ENCODE measurements around the gene ZSCAN20.
"Not testable (repeated sequence)": the region's sequence is repeated elsewhere in the genome, so short reads cannot be mapped to it uniquely, and the experiment has no call there.

Gene ZSCAN20

DNA sequence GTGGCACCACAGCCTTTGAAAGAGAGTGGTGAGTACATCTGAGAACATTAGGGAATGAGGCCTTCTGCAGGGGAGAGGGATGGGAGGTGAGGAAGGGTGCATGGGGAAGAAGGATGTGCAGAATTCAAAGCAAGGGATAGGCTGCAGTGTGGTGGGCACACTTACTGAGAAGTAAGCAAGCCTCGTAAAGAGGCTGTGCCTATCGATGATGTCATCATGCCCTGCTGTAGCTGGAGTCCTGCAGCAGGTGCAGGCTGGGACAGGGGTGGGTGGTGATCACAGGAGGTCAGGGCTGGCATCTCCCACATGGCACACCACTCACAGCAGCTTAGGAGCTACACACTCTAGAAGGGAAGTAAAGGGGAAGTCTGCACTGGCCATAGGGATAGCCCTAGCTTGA is 16.2 kb downstream of the ZSCAN20 start:
- no peak for DNase-seq (ENCODE audit: low read depth)

DNA sequence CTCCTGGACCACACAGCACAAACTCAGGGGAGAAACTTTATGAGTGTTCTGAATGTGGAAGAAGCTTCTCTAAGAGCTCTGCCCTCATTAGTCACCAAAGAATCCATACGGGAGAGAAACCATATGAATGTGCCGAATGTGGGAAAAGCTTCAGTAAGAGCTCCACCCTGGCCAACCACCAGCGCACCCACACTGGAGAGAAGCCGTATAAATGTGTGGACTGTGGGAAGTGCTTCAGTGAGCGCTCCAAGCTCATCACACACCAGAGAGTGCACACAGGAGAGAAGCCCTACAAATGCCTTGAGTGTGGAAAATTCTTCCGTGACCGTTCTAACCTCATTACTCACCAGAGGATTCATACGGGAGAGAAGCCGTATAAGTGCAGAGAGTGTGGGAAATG is 22.5 kb downstream of the ZSCAN20 start:
- DNase-seq (ENCODE audit: low read depth) = no peak

DNA sequence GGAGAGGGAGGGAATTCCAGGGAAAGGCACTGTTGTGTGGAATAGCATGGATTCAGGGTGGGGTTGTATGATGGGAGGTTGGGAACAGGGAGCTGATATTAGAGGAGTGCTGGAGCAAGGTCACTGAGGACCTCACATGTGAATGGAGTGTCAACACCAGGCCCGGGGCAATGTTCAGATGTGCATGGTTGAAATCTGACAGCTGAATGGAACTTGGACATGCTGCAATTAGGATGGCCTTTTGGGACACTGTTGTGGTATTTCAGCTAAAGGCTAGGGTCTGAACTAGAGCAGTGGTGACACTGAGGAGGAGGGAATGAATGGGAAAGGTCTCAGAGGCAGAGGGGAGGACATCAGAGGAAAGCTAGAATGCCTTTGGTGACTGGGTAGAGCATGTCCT is 25.0 kb downstream of the ZSCAN20 start:
- DNase-seq (ENCODE audit: low read depth) = no peak

DNA sequence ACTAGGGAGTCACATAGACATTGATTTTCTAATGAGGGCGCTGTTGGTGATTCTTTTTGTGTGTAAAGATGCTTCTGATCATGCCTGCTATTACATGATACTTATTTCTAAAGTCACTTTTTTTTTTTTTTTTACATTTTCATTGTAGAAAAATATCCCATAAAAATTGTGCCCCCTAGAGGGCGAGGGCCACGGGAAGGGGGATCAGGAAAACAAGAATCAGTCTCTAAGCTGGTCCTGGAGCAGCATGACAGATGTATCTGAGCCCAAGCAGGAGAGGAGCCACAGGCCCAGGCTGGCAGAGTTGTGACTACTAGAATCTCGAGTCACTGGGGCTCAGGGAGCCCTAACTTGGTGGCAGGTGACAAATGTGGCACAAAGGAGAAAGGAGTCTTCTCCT is 28.1 kb downstream of the ZSCAN20 start:
- no peak for DNase-seq (ENCODE audit: low read depth)

DNA sequence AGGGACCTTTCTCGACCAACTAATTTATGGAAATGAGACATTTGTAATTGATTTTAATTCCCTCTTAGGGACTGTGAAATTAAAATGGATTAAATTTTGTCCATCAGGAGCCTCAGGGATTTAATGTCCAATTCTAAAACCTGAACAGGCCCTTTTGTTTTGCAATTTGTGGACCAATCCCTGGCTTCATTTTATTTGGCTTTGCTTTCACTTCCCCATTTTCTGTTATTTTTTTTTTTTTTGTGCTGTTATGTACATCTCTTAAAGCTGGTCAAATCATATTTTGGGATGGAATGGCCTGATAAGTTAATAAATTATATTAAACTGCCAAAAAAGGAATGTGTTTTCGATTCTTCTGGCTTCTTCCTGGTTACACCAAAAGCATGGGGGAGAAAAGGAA is 28.9 kb downstream of the ZSCAN20 start:
- no peak for DNase-seq (ENCODE audit: low read depth)

DNA sequence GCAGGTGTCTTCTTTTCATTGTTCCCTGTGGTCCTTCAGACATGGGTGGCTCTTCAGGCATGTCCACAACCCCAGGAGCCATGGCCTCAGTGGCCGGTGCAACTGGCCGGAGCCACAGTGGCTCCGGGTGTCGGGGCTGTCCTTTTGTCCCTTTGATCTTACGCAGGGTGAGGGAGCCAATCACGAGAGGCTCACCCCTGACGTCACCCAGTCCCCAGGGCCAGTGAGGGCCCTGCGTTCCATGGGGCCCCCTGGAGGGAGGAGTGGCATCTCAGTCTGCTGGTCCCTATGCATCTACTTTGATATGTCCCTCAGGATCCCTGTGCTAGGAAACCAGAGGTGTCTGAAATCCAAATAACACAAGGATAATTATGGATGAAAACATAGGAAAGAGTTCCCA is 29.3 kb downstream of the ZSCAN20 start:
- DNase-seq (ENCODE audit: low read depth) = no peak

DNA sequence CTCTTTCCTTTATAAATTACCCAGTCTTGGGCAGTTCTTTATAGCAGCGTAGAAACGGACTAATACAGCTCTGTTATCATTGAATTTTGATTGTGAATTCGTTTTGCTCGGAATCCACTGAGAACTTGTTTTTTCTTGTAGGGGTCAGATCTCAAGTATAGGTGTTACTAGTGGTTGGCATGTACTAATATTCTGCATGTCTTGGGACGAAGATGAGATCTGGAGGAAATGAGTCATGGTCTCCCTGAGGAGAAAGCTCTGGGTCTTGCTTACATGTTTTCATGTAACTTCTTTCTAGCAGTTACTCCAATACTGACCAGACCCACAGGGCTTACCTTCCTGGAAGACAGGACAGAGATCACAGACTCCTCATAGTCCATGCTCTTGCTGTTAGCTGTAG is 30.3 kb downstream of the ZSCAN20 start:
- DNase-seq (ENCODE audit: low read depth) = no peak

DNA sequence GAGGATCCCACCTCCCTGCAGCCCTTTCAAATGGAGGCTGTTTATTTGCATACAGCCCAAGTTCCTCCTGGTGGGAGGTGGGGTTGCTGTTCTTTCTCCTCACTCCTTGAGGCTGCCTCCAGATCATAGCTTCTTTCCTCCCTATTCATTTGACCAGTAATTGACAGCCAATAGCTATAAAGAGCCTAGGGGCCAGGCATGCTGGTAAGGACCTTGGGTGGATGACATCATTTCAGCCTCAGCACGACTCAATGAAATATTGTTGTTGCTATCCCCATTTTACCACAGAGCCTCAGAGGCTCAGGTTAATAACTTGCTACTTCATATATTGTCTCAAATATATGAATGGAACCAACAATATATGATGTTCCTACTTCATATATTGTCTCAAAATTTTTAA is 31.1 kb downstream of the ZSCAN20 start:
- no peak for DNase-seq (ENCODE audit: low read depth)

DNA sequence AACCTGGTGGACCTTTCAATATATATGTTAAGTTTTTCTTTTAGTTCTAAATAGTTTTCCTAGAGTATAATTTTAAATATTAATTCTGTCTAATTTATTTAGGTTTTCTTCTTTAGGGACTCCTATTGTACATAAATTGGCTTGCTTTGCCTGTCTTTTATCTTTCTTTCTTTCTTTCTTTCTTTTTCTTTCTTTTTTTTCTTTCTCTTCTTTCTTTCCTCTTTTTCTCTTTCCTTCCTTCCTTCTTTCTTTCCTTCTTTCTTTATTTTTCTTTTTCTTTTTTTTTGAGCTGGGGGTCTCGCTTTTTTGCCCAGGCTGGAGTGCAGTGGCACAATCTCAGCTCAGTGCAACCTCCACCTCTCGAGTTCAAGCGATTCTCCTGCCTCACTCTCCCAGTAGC is 35.2 kb downstream of the ZSCAN20 start:
- DNase-seq (ENCODE audit: low read depth) = no peak

DNA sequence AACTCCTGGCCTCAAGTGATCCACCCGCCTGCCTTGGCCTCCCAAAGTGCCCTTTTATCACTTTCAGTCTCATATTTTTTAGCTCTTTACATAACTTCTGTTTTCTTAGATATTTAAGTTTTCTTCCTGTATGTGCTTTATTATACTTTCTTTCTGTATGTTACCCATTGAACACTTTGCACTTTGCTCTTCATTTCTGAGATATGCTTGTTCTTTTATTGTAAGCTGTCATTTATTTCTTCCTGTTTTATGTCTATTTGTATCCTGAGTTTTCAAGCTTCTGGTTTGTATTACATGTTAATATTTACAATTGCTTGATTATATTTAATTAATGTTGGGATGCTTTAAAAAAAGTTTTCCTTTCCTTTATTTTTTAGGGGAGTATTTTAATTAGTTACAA is 35.7 kb downstream of the ZSCAN20 start:
- DNase-seq (ENCODE audit: low read depth) = no peak

DNA sequence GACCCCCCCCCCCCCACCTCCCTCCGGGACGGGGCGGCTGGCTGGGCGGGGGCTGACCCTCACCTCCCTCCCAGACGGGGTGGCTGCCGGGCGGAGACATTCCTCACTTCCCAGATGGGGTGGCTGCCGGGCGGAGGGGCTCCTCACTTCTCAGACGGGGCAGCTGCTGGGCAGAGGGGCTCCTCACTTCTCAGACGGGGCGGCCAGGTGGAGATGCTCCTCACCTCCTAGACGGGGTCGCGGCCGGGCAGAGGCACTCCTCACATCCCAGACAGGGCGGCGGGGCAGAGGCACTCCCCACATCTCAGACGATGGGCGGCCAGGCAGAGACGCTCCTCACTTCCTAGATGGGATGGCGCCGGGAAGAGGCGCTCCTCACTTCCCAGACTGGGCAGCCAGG is 36.8 kb downstream of the ZSCAN20 start:
- not testable (repeated sequence) for DNase-seq (ENCODE audit: low read depth)

DNA sequence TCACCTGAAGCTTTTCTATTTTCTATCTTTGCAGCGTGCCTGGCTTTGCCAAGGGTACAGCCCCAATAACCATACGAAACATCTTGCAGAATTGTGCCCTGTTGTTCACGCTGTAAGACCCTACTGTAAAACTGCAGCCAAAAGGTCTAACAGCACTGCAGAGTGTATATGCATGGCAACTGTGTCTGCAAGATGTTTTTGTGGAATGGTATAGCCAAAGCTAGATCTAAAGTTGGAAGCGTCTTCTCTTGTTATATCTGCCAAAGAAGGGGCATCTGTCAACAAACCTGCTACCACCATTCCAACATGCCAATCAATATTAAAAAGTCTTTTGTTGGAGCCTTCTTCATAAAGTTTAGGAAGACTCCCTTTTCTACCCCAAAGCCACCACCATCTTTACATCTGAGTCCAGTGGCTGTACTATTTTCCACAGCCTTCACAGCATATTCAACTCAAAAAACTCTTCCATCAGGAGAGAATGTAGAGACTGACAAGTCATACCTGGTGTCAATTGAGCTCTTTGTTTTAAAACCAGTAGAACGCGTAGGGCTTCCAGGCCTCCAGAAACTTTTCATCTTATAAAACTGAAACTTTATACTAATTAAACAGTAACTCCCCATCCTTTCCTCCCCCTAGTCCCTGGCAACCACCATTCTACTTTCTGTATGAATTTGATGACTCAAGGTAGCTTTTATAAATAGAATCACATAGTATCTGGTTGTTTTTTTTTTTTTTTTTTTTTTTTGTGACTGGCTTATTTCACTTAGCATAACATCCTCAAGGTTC is 40.0 kb downstream of the ZSCAN20 start:
- DNase-seq (ENCODE audit: low read depth) = no peak

DNA sequence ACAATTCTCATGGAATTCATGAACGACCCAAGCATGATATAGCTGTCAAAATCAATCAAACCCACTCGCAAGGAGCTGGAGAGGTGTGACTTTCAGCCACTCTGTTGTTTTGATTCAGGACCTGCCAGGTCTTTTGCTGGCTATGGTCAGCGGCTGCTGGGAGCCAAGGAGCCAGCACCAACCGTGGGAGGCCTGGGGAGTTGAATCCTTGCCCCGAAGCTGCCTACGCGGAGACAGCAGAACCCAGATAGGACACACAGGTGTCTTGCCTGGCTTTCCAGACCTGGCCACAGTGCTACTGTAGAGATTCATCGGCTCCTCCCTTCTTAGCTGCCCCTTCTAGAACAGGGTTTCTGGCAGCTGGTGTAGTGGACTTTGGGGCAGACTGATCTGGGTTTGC is 42.7 kb downstream of the ZSCAN20 start:
- DNase-seq (ENCODE audit: low read depth) = no peak

DNA sequence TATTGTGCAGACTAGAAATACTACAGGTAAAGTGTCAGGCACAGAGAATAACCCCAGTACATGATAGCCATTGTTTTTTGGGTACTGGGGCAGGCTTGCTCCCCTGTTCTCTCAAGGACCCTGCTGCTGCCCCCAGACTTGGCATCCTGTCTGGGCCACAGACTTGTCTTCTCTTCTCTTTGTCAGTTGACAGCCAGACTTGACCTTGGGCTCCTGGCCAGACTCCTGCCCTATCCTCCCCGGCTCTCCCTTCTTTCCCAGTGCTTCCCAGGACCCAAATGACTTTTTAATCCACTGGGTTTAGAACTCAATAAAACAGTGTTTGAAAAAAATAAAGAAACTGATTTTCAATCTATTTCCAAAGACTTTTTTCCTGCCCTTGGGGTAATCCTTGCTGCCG is 43.2 kb downstream of the ZSCAN20 start:
- DNase-seq (ENCODE audit: low read depth) = no peak

DNA sequence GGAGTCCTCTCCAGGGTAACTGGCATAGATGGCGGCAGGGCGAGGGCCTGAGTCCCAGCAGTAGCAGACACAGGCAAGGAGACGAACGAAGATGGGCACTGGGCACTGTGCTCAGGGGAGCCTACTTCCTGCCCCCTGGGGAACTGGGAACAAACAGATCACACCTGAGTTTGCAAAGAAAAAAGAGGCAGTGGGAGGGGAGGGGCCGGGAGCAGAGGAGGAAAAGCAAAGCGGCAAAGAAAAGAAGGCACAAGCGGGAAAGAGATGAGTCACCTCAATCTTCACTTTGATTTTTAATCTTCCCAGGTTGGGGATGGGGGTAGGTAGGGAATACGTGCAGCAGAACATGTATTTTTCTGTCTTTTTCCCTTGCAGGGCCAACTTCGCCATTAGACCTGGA is 44.0 kb downstream of the ZSCAN20 start:
- no peak for DNase-seq (ENCODE audit: low read depth)

DNA sequence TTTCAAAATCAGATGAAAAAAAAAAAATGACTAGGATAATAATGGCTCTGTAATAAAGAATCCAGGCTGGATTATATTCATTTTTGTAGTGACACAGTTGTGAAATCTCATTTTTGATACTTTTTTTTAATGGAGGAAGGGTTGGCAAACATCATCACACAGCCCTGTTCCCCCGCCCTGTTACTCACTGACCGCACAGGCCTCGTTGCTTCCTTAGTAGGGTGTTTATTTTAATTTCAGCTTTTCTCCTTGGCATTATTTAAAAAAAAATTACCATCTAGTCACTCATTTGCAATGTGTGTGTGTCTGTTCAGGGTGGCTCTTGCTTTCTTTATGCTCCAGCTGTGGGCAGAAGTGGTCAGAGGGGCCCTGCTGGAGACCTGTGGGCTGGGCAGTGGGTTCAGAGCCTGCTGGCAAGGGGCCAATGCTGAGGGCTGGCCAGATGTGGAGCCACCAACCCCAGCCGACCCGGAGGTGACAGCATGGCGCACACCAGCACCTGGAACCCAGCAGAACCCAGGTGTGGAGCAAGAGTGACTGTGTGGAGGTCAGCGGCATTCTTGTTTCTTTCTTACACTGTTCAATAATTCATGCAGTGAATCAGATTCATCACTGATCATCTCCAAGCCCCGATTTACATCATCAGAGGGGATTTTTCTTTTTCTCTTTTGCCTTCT is 44.6 kb downstream of the ZSCAN20 start:
- no peak for DNase-seq (ENCODE audit: low read depth)

DNA sequence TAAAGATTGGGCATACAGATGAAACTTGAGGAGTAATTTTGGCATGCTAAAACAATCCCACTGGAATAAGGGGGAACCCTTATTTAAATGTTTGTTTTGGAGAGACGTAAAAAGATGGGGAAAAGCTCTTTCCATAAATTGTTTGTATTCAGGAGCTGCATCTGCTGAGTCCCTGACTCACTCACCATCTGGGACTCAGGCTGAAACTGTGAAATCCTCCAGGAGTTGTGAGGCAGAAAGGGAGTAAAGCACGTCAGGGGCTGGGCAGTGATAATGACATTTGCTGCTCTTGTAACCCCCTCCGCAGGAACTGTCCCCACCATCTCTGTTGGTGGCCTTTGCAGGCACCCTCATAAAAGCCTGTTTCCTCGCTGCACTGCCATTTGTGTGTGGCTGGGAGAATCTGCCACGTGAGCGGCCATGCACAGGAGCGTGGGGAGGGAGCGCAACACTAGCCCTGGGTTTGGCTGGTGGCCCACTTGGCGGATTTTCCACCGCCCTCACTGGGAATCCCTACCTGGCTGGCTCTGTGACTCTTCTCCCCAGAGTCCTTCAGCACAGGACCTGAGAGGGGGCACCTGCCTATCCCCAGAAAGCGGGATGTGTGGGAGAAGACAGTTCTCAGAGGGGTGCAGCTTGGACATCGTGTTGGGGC is 45.3 kb downstream of the ZSCAN20 start:
- no peak for DNase-seq (ENCODE audit: low read depth)

DNA sequence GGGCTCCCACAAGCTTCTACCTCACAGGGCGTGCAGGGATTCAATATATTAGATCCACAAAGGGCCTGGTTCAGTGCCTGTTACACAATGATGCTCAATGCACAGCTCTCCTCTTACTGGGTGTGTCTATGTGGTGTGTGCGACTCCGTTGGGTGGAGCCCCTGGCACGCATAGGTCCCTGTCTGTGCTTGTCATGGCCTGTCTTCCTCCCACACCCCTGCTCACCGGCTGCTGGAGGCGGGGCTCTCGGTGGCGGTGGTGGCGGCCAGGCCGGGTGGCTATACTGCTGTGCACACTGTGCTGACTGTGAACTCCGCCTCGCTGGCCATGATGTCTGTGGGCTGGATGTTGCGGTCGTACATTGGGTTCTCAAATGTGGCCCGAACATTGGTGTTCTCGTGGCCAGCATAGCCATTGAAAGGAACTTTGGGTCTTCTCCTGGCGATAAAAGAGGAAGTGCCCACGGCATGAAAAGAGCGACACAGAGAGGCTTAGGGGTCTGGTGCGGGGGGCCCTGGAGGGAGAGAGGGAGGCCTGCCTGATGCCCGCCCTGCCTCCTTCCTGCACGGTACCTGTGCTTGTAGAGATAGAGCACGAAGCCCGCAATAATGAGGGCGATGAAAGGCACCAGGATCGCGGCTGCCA is 46.9 kb downstream of the ZSCAN20 start:
- no peak for DNase-seq (ENCODE audit: low read depth)

DNA sequence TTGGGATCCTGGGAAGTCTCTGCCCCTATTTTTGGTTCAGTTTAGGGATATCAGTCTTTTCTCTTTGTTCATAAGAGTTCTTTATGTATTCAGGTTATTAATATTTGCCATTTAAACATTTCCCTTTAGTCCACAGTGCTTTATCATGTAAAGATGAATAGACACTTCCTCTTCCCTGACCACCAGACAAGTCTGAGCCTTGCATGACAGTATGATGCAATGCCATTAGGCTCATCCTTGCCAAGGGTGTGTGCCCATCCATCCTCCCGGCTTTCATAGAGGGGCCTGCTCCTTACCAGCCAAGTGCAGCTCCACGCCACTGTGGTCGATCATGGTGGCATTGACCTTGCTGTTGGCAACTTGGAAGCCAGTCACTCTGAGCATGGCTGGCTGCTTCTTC is 52.1 kb downstream of the ZSCAN20 start:
- no peak for DNase-seq (ENCODE audit: low read depth)

DNA sequence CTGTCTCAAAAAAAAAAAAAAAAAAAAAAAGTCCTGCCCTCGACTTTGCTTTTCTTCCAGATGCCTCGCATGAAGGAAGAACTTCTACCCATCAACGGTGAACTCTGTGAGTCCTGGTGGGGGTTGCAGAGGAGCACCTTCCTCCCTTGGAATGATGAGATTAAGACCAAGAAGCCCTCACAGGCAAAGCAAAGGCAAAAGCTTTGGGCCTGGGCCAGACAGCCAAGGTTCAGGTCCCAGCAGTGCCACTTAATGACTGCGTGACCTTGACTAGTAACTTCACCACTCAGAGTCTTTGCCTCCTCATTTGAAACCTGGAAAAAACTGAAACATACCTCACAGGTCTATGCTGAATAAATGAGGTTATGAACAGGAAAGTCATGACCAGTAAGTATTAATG is 55.5 kb downstream of the ZSCAN20 start:
- no peak for DNase-seq (ENCODE audit: low read depth)

DNA sequence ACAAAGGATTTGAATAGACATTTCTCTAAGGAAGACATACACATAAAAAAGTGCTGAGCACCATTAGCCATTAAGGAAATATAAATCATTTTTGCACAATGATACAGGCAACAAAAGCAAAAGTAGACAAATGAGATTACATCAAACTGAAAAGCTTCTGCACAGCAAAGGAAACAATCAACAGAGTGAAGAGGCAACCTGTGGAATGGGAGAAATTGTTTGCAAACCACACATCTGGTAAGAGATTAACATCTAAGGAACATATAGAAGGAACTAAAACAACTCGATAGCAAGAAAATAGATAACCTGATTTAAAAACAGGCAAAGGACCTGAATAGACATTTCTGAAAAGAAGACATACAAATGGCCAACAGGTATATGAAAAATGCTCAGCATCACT is 57.5 kb downstream of the ZSCAN20 start:
- no peak for DNase-seq (ENCODE audit: low read depth)

DNA sequence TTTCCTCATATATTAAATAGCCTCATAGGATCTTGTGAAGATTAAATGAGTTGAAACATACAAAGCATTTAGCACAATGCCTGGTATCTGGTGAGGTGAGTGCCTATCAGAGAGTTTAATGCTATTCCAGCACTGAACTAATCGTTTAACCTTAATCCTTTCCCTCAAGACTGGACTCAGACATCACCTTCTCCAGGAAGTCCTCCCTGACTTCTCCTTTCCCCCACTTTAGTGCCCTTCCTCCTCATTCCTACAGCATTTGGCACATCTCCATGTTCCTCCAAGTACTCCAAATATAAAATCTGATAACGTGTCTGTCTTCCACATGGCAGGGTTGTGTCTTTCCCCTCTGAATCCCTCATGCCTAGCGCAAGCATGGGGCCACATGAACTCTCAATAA is 59.8 kb downstream of the ZSCAN20 start:
- DNase-seq (ENCODE audit: low read depth) = no peak

DNA sequence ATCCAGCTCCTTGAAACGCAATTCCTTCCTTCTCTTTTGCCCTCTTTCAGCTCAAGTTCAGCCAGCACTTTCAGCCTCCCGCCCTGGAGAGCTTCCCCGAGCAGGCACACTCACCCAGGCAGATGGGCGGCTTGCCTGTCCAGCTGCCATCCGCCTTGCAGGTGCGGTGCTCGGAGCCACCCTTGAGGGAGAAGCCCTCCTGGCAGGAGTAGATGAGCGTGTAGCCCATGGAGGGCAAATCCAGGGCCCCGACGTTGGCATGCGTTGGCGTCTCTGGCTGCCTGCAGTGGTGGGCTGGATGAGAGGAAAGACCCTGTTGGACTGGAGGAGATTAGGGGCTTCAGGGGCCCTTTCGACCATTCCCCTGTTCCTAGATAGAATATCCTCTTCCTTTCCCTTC is 60.5 kb downstream of the ZSCAN20 start:
- no peak for DNase-seq (ENCODE audit: low read depth)
